ENCODE data around the gene GUK1.

The GUK1 gene

DNA sequence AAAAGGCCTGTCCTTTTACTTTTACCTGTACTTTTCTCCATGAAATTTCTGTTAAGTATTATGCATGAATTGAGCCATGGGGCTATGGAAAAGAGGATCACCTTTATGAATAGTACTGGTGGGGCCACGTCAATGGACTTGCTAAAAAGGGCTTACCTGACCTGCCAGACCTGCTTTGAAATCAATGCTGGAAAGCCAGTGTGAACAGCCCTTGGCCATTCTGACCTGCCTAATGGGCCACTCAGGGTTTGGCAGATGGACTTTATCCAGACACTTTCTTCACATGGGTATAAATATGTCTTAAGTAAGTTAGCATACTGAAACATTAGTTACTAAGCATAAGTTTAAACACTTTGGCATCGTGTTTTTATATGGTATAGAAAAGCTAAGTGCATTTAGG is 8.3 kb upstream of the GUK1 start:
- no peak for DNase-seq (ENCODE audit: low read depth in 2 of 2)

- DNase-seq (ENCODE audit: low read depth in 2 of 2), result no peak
These were observed 5.5 kb upstream of the GUK1 start for GRCh38 chr1:228134591-228134990.

DNA sequence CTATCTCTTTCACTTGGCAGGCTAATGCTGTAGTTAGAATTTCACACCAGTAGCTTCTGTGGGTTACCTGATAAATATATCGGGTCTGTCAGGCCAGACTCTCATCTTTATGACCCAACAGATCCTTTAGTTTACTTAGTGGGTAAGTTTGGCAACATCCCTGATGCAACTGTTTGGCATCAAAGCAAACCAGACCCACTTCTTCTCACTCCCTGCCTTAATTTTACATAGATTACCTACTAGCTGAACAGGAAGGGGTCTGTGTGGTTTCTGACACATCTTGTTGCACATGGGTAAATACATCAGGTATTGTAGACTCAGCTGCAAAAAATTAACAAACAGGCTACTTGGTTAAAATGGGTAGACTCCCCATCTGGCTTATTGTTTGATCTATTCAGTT is 3.2 kb upstream of the GUK1 start:
- no peak for DNase-seq (ENCODE audit: low read depth in 2 of 2)

- DNase-seq (ENCODE audit: low read depth in 2 of 2), result no peak
These were observed 611 bp upstream of the GUK1 start for GRCh38 chr1:228139406-228139930.

DNA sequence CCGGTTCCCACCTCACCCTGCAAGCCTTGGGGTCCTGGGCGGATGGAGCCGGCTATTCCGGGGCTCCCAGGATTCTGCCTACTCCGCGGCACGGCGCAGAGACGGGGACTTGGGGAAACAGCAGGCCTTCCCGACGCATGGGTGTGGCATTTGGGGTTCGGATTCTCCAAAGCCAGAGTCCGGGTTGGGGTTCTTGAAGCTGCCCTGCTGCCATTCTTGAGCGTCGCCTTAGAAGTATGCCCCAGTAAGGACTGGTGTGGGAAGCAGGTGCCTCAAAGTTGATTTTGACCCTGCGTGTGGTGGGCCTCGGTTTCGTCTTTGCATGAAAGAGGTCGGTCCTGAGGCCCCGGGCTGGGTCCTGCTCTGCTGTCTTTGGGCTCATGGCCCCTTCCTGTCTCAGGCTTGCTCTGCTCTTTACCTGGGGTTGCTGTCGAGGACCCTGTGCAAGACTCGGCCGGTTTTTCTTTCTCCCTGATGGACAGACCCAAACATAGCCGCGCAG is 696 bp downstream of the GUK1 start:
- DNase-seq (ENCODE audit: low read depth in 2 of 2), result no peak

DNA sequence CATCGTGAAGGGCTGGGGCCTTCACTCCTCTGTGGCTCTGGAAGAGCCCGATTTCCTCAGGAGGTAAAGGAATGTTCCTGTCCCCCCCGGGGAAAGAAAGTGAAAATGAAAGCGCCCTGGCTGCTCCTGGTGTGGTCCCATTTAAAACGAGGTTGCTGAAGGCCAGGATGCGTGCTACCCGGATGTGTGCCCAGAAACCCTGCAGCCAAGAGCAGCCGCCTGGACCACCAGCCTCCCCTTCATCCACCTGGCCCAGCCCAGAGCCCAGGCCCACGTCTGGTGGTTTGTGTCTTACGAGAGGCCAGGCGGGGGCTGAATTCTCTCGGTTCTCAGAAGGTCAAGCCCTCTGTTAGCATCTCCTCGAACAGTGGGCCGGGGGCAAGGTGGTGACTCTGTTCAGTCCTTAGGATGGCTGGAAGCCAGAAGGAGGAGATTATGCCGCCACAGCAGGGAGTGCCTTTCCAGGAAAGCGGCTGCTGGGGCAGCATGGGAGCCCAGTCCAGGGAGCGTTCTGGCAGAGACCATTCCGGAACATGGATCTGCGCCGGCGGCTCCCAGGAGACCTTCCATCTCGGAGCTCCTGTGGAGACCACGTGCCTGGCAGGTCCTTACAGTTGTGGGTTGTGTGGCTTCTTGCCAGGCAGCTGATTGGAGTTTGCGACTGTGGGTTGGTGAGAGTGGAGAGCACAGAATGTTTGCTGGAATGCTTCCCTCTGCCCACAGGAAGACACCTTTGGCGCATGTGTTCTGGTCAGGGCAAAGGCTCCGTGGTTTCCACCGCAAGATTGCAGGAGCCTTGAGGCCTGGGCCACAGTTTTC is 1.4 kb downstream of the GUK1 start:
- DNase-seq (ENCODE audit: low read depth in 2 of 2), result no peak

DNA sequence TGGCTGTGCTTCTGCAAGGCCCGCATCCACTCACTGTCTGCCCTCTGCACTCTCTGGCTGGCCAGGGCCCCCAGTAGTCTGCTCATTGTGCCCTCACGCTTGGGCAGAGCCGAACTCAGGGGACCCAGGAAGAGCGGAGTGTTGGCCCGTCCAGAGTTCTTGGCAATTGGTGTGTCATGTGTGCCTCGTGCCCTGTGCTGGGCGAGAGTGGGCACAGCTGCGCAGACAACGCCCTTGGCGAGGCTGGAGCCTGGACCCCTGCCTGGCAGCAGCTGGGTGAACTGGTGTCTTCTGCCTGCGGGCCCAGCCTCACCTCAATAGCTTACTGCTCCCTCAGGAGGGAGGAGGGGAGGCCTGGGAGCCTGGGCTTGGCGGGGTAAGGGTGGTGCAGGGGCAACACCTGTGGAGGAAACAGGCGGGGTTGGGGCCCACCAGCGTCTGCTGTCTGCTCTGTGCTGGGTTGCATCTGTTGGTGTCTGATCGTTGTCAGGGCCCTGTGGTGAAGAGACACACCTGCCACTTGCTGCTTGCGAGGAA is 2.1 kb downstream of the GUK1 start:
- no peak for DNase-seq (ENCODE audit: low read depth in 2 of 2)

DNA sequence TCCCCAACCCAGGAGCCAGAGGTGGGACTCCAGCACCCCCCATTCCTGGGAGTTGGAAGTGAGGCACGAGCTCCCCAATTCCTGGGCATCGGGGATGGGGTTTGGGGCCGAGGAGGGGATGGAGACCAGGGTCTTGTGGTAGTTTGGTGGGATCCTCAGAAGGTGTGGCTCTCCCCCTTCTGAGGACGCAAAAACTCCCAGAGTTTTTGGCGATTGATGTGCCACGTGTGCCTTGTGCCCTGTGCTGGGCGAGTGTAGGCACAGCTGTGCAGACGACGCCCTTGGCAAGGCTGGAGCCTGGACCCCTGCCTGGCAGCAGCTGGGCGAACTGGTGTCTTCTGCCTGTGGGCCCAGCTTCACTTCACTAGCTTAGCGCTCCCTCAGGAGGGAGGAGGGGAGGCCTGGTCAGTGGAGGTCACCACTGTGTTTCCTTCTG is 2.6 kb downstream of the GUK1 start:
- DNase-seq (ENCODE audit: low read depth in 2 of 2), result no peak

GRCh38 chr1:228143480-228144192 is 3.6 kb downstream of the GUK1 start:
- DNase-seq (ENCODE audit: low read depth in 2 of 2), result no peak

- no peak for DNase-seq (ENCODE audit: low read depth in 2 of 2)
These were observed 4.3 kb downstream of the GUK1 start for GRCh38 chr1:228144193-228144992.

DNA sequence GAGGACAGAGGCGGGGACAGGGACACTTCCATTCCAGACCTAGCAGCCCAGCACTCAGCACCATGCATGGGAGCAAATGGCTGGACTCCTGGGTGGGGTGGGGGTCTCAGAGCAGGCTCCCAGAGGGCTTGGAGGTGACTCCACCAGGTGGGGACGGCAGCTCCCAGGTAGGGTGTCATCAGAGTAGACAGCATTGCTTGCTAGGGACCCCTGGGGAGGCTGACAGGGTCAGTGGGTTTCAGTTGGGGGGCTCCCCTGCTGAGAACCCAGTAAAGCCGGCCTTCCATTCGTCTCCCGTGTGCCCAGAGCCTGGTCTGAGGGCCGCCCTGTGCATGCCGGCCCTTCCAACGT is 4.9 kb downstream of the GUK1 start:
- no peak for DNase-seq (ENCODE audit: low read depth in 2 of 2)

DNA sequence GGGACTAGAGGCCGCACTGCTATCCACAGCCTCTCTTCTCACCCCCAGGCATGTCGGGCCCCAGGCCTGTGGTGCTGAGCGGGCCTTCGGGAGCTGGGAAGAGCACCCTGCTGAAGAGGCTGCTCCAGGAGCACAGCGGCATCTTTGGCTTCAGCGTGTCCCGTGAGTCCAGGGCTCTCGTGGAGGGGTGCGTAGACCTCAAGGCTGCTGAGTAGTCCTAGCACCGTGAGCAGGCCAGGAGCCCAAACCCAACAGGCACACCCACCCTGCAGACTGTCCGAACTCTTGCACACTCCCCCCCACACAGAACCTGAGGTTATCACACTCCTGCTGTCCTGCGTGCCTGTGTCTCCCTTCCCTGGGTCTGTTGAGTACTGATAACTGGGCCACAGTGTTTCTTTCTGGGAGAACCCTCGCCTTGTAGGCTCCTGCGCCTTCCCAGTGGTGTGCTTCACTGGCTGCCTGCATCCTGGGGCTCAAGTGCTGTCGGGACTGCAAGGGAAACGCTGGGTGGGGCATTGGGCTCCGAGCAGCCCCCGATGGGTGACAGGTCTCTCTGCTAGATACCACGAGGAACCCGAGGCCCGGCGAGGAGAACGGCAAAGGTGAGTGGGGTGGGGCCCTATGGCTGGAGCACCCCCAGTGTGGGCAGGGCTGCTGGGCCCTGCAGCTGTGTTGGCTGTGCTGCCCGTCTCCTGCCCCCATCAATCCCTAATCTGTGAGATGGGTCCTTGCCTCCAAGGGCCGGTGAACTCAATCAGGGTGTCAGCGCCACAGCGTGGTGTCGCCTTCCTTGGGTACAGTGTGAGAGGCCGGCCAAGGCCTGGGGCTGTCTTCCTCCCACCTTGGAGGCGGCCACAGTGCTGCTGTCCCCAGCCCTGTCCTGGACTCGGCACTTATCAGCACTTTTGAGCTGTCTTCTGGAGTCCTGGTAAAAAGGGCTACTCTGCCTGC is 5.7 kb downstream of the GUK1 start:
- no peak for DNase-seq (ENCODE audit: low read depth in 2 of 2)

DNA sequence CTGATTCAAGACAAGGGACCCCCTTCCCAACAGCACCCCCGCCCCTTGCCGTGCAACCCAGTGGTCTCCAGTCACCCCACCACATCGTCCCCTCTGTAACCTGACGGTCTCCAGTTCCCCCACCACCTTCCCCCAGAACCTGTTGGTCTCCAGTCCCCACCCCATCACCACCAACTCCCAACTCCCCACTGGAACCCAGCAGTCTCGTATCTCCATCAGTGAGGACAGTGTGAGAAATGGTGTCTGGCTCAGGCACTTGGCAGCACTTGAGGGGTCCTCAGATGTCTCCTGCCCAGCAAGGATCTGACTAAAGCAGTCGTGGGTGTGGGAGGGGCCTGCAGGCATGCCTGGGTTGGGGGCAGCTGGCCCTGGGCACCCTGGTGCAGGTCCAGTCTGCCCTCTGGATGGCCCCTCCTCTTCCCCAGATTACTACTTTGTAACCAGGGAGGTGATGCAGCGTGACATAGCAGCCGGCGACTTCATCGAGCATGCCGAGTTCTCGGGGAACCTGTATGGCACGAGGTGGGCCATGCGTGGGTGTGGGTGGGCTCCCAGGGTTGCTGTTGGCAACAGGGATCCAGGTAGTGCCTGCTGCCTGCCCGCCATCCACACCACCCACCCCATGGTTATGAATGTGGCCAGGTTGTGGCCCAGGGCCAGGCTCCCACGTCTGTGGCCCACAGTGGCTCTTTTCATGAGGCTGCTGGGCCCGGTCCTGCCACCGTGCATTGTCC is 6.5 kb downstream of the GUK1 start:
- DNase-seq (ENCODE audit: low read depth in 2 of 2), result no peak

DNA sequence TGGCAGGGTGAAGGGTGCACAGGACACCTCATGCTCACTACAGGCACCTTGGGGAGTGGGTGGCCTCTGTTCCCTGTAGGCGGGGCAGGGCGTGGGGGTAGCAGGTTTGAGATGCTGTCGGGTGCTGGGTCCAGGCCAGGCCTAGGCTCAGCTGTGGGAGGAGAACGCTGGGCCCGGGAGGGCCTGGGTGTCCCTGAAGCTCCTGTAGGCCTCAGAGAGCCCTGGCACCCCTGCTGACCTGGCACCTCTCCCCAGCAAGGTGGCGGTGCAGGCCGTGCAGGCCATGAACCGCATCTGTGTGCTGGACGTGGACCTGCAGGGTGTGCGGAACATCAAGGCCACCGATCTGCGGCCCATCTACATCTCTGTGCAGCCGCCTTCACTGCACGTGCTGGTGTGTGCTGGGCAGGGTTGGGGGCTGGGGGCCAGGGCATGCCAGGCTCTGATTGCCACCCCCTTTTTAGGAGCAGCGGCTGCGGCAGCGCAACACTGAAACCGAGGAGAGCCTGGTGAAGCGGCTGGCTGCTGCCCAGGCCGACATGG is 7.1 kb downstream of the GUK1 start:
- DNase-seq (ENCODE audit: low read depth in 2 of 2), result no peak

DNA sequence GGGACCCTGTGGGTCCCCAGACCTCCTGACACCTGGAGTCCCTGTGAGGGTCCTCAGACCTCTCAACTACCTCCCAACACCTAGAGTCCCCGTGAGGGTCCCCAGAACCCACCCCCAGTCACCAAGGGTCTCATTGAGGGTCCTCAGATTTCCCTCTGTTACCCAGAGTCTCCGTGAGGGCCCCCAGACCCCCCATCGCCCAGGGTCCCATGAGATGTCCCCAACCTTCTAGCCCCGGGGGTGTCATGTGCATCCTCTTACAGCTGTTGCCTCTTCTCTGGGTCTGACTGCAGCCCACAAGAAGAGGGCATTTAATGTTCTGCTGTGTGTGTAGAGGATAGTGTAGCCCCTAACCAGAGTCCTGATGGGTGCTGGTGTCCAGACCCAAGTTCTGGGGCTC is 7.7 kb downstream of the GUK1 start:
- DNase-seq (ENCODE audit: low read depth in 2 of 2), result no peak

- no peak for DNase-seq (ENCODE audit: low read depth in 2 of 2)
These were observed 8.2 kb downstream of the GUK1 start for GRCh38 chr1:228148196-228148861.

DNA sequence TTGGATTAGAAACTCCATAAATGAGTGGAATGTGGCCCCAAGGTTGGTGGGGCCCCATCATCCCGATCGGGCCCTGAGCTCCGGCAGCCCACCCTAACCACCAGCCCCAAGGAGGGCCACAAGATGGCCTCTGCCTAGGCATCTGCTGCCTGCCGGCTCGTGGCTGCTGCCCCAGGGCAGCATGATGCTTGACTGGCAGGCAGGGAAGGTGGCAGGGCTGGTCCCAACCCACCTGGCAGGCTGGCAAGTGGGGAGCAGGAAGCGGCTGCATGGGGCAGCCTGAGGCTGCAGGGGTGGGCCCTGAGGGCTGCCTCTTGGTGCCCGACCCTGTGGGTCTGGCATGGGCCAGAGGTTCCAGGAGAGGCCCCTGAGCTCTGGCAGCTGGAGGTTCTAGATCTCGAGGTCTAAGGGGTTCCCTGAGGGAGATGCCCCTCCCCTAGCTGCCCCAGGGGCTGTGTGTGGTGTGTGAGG is 8.9 kb downstream of the GUK1 start:
- no peak for DNase-seq (ENCODE audit: low read depth in 2 of 2)

DNA sequence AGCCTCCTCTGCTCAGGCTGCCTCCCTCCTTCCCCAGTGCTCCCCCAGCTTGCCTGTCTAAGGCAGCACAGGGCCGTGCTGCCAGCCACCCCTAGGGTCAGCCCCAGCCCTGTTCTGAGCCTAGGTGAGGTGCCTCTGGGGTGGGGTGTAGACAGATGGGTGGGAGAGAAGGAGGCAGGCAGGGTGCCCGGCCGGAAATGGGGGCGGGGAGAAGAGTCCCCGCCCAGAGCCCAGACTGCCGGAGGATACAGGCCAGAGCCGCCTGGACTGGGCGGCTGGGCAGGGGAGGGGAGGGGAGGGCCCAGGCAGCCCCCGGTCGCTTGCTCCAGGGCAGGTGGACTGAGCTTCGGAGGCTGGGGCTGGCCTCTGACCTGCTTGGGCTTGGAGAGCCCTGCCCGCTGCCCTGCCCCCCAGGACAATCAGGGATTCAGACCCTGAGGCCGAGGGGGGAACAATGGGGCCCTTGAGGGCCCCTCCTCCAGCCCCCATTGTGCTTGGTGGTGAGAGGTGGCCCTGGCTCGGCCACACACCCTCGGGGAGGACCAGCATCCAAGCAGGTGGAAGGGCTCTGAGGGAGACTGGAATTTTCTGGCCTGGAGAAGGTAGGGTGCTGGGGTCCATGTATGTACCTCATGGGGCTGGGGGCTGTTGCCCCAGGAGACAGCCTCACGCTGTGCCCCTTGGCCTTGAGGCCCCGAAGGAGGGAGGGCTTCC is 9.5 kb downstream of the GUK1 start, which contains the start of gene GJC2:
GJC2 (plus strand) TSS at position 525 of the 714 bp plus-strand sequence. CDS start 7,829 bp downstream, outside the sequence.
- DNase-seq (ENCODE audit: low read depth in 2 of 2), result no peak

Data from stimulated activated CD4-positive, alpha-beta T cell treated with anti-CD3 and anti-CD28 coated beads, Interleukin-1b, Interleukin-23, amount 100 ng/mL, for 1 hour (primary cell).